Measurements from ENCODE around the gene SEC24B.
"Not testable (repeated sequence)": the region's sequence is repeated elsewhere in the genome, so short reads cannot be mapped to it uniquely, and the experiment has no call there.

SEC24B gene

DNA sequence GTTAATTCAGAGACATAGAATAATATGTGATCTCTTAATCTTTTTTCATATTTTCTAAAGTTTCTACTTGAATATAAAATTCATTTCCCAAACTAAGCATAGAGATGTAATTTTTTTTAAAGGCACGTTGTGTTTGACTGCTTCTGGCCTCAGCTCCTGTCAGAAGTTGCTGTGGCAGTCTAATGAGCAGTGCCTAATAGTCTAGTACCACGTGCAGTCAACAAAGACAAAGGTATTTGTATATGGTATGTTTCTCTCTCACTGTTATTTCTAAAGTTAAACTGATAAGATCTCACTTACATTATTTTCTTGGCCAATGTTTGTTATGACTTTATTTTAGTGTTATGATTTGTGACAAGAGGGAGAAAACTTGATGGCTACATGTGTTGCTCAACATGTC is 77.8 kb downstream of the SEC24B start:
- DNase-seq, result no peak

GRCh38 chr4:109513368-109513767 is 79.8 kb downstream of the SEC24B start:
- not testable (repeated sequence) for DNase-seq

DNA sequence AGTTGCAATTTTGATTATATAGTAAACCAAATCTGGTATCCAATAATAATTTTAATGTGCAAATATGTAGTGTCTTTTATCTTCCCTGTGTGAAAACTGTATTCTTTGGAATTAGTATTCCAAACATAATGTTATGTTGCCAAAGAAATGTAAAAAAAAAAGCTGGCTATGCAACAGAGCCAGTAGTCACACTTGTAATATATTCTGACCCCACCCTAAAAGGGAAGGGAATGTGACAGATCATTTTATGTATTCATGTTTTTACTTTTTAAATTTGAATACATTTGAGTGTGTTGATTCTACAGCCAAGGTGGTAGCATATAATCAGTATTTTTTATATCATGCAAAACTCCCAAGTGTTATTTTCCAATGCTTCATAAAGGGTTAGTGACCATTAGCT is 98.6 kb downstream of the SEC24B start:
- DNase-seq, result no peak

DNA sequence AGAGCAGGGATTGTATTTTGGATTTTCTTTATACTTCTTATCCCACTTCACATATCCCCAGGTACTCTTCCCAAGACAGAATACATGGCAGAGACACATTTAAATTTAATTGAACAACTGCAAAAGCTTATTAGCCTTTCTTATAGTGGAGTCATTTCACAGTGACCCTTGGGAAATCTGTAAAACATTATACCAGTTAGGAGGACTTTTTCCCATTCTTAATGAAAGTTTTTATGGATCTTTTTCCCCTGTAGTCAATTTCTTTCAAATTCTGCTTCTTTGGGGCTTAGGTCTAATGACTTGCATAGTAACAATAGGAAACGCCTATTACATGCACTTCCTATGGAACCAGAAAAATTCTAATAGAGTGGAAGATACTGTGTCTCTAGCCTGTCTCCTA is 111.8 kb downstream of the SEC24B start:
- DNase-seq, result no peak

- no peak for DNase-seq
Measured at GRCh38 chr4:109547394-109547793, 113.8 kb downstream of the SEC24B start.

- no peak for DNase-seq
Measured at GRCh38 chr4:109548655-109549054, 115.0 kb downstream of the SEC24B start.

DNA sequence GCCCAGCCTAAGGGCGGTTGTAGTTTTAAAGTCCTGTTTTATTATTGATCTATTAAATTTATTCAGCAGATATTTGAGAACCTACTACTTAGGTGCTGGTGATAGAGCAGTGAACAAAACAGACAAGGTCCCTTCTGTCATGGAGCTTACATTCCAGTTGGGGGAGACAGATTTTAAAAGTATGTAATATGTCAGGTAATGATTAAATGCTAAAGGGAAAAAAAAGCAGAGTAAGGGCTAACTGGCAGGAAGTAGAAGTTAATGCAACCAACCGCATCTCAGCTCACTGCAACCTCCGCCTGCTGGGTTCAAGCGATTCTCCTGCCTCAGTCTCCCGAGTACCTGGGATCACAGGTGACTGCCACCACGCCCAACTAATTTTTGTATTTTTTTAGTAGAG is 118.6 kb downstream of the SEC24B start:
- no peak for DNase-seq

DNA sequence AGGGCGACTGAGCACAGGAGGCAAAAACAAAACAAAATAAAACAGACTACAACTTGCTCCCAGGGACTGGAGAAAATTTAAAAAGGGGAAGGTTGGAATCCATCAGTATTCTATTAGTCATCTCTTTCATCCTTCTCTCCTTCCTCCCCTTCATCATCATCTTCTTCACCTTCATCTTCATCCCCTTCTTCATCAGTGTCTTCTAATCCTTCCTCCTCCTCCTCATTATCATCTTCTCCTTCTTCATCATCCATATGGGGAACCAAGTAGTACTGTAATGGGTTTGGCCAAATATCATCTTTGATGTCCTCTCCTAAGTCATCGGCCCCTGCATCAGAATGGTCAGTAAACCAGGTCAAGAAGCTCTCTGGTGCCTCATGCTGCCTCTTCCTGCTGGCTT is 119.5 kb downstream of the SEC24B start:
- no peak for DNase-seq

GRCh38 chr4:109554971-109555370 is 121.4 kb downstream of the SEC24B start:
- DNase-seq, result no peak

DNA sequence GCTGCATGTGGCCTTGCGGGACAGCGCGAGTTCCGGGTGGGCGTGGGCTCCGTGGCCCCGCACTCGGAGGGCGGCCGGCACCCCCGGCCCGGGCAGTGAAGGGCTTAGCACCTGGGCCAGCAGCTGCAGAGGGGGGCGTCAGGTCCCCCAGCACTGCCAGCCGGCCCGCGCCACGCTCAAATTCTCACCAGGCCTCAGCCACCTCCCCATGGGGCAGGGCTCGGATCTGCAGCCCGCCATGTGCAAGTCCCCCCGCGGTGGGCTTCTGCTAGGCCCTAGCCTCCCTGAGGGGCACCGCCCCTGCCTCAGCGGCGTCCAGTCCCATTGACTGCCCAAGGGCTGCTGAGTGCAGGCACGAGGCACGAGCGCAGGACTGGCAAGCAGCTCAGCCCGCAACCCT is 123.8 kb downstream of the SEC24B start:
- no peak for DNase-seq

GRCh38 chr4:109558095-109558494 is 124.5 kb downstream of the SEC24B start:
- not testable (repeated sequence) for DNase-seq

DNA sequence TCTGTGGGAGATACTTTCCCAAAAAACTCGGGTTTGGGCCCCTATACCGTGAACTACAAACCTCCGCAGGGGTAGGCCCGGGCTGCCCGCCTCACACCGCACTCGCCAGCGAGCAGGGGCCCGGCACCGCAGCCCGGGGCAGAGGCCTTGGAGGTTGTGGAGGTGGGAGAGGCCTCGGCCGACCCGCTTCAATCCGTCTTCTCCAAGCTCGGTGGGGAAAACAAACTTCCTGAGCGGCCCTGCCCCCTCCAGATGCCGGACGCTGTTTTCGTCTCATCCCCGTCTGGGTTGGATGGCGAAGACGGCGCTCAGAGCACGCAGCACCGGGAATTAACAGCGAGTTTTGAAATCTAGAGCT is 126.0 kb downstream of the SEC24B start:
- peak; percentile 77 for DNase-seq

GRCh38 chr4:109559983-109560686 is 126.5 kb downstream of the SEC24B start, which contains the start of gene MCUB:
Gene MCUB (plus strand): TSS chr4:109560246. CDS start chr4:109560338, 92 bp downstream.
- DNase-seq, result peak; percentile 92

GRCh38 chr4:109560687-109561461 is 127.3 kb downstream of the SEC24B start:
- DNase-seq, result peak; percentile 83

DNA sequence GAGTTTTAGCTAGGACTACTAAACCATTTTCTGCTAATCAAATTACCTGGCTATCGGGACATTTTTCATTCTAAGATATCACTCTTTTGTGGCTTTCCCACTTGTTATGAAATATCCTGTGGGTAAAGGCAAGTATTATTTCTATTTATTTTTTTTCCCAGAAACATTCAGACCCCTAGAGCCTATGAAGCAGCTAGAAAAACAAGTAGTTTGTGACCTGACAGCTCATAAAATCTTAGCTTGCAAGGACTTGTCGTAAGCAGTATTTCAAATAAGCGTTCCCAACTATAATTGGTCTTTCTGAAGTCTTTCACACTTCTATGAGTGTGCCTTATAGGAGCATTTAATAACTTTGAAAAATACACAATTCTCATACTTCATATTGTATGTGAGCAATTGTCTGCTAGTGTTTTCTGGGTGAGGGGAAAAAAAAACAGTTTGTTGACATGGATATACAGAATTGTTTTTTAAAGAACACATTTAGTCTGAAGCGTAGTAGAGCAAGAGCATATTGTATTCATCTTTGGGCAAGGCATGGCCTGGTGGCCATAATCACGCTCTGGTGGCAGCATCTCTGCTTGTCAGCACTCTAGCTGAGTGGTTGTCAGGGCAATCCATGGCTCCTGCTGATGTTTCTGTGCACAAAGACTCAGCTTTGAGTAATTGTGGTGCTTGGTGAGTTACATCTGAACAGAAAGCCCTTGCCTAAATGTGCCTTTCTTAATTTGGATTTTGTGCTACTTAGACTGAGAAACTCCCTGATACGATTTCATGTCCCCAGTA is 129.0 kb downstream of the SEC24B start:
- no peak for DNase-seq

DNA sequence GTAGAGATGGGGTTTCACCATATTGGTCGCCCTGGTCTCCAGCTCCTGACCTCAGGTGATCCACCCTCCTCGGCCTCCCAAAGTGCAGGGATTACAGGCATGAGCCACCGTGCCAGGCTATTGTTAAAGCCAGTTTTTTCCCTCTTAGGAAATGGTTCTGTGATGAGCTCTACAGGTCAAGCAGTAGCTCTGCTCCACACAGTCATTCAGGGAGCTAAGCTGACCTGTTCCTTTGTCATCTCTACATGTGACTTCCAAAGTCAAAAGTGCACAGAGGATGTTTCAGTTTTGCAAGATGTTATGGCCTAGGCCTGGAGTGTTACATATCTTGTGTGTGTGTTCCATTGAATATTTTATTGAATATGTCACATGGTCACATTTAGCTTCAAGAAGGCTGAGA is 137.9 kb downstream of the SEC24B start:
- no peak for DNase-seq

- no peak for DNase-seq
Measured at GRCh38 chr4:109572154-109572553, 138.5 kb downstream of the SEC24B start.

DNA sequence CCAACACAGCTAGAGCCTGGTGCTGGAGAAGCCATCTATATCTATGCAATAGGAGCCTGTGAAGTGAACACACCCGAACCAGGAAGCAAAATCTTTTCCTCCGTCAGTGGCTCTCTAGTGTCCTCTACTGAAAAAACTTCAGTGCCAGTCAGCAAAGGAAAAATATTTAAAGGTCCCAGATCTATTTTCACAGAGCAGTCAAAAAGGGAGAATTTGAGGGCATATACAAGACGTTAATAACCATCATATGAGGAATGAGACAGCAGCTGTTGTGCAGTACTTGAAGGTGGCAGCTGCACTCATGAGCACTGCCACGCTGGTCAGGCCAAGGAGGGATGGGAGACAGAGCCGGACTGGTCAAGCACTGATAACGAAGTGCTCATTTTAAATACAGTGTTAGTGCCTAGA is 140.8 kb downstream of the SEC24B start:
- DNase-seq, result no peak

GRCh38 chr4:109574931-109575804 is 141.6 kb downstream of the SEC24B start:
- DNase-seq, result no peak

DNA sequence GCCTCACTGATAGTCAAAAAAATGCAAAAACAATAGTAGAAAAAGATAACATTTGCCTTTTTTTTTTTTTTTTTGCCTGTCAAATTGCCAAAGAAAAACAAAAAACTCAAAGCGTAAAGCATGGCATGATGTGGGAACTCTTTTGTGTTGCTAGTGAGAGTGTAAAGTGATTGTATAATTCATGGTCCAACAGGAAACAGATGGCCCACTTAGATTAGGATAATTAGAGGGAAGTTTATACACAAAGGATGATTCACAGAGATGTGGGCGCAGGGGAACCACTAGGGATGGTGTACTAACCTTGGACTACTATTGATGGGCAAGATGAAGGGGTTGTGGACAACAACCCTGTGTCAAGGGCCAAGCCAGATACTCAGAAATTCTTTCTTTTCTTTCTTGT is 142.8 kb downstream of the SEC24B start:
- DNase-seq, result no peak

DNA sequence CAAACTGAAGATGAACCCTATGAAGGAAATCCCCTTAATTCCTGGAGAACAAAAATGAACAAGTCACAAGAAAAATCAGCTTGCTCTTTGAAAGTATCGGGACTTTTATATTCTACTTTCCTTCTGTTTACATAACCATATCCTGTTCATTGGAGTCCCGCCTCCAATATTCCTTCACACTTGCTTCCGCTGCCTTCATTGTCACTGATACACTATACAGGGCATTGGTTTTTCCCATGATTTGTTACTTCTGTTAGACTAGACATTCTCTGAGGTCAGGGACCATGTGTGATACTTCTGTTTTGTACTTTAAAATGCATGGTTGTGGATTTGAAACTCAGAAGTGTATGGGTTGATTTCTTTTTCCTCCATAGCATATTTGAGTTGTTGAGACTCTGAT is 145.2 kb downstream of the SEC24B start:
- DNase-seq, result no peak

DNA sequence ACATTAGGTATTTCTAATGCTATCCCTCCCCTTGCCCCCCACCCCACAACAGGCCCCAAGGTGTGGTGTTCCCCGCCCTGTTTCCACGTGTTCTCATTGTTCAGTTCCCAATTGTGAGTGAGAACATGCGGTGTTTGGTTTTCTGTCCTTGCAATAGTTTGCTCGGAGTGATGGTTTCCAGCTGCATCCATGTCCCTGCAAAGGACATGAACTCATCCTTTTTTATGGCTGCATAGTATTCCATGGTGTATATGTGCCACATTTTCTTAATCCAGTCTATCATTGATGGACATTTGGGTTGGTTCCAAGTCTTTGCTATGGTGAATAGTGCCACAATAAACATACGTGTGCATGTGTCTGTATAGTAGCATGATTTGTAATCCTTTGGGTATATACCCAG is 146.4 kb downstream of the SEC24B start:
- DNase-seq, result not testable (repeated sequence)

DNA sequence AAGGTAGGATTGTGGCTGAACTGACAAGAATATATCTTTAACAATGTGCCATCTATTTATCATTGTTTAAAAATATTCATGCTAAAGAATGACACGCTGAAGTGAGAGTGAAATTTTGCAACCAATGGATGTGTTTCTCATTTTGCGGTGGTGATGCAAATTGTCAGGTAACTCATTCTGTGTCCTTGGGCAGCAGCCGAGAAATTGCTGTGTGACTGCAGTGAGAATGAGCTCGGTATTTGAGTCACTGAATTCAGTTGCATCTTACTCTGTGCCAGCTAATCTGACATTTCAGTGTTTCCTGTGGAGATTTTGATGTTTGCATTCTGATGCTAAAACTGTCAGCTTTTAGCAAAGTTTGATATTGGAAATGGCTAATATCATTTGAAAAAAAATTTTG is 154.6 kb downstream of the SEC24B start:
- DNase-seq, result no peak

Data from activated CD8-positive, alpha-beta memory T cell treated with anti-CD3 and anti-CD28 coated beads, Interleukin-2, amount 50 U/mL, for 48 hours (primary cell).